Keratinocyte (primary cell): Measurements from ENCODE around the gene WARS2.

Experiments used
- EZH2 ChIP-seq: IDR thresholded peaks from one replicate; pipeline ENCODE4 v1.6.1; 2012; ENCODE audit warnings: inconsistent platforms, mild to moderate bottlenecking, low read length, moderate library complexity
- TF ChIP-seq, protein P1 (sequence below), 3 experiments: IDR thresholded peaks in 1 of 3; conservative IDR thresholded peaks in 1 of 3; optimal IDR thresholded peaks in 1 of 3; 2 replicates in 2 of 3; 3 replicates in 1 of 3; pipeline versions ENCODE3 to v1.5.1; 2011; ENCODE audit warnings: low read length in 3 of 3, mild to moderate bottlenecking in 3 of 3, moderate library complexity in 2 of 3, control low read depth in 1 of 3, inconsistent platforms in 1 of 3; ENCODE audit not compliant: insufficient read depth in 2 of 3; ENCODE audit errors: extremely low read depth in 1 of 3

- TF ChIP-seq EZH2 = no peak
- TF ChIP-seq, protein P1, sequence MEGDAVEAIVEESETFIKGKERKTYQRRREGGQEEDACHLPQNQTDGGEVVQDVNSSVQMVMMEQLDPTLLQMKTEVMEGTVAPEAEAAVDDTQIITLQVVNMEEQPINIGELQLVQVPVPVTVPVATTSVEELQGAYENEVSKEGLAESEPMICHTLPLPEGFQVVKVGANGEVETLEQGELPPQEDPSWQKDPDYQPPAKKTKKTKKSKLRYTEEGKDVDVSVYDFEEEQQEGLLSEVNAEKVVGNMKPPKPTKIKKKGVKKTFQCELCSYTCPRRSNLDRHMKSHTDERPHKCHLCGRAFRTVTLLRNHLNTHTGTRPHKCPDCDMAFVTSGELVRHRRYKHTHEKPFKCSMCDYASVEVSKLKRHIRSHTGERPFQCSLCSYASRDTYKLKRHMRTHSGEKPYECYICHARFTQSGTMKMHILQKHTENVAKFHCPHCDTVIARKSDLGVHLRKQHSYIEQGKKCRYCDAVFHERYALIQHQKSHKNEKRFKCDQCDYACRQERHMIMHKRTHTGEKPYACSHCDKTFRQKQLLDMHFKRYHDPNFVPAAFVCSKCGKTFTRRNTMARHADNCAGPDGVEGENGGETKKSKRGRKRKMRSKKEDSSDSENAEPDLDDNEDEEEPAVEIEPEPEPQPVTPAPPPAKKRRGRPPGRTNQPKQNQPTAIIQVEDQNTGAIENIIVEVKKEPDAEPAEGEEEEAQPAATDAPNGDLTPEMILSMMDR (optimal IDR thresholded peaks at IDR 0.05 in 1 of 3, IDR thresholded peaks at IDR 0.05 in 1 of 3, conservative IDR thresholded peaks at IDR 0.05 in 1 of 3; ENCODE audit: extremely low read depth in 1 of 3, insufficient read depth in 2 of 3, low read length in 3 of 3) = no peak
Measured at GRCh38 chr1:118997225-118997624, 143.2 kb downstream of the WARS2 start.
